IPS-NIHi11 (cell line): ENCODE results near the gene NOX4.
A peak's percentile ranks its signal among the peaks of the same experiment; 100 is the strongest.
"Not testable (repeated sequence)": the region's sequence is repeated elsewhere in the genome, so short reads cannot be mapped to it uniquely, and the experiment has no call there.

Experiments used
- DNase-seq: peaks from one replicate; pipeline ENCODE4 v3.0.0; 2012; ENCODE audit warnings: mixed read lengths, low spot score

Gene NOX4

GRCh38 chr11:89303029-89303428, 188.1 kb downstream of the NOX4 start:
- not testable (repeated sequence) for DNase-seq

- DNase-seq = not testable (repeated sequence)
Measured at GRCh38 chr11:89295023-89295422, 196.2 kb downstream of the NOX4 start.

- peak; percentile 44 for DNase-seq
Measured at GRCh38 chr11:89293965-89294679, 197.1 kb downstream of the NOX4 start.

GRCh38 chr11:89288004-89288403, 203.2 kb downstream of the NOX4 start:
- DNase-seq = not testable (repeated sequence)

- DNase-seq = not testable (repeated sequence)
Measured at GRCh38 chr11:89286601-89287000, 204.6 kb downstream of the NOX4 start.

- not testable (repeated sequence) for DNase-seq
Measured at GRCh38 chr11:89281032-89281677, 210.0 kb downstream of the NOX4 start.

GRCh38 chr11:89279176-89279575, 212.0 kb downstream of the NOX4 start:
- no peak for DNase-seq

GRCh38 chr11:89275966-89276365, 215.2 kb downstream of the NOX4 start:
- no peak for DNase-seq
